ENCODE results near the gene KAT6B.

KAT6B gene

GRCh38 chr10:75011221-75011620 lies 184.8 kb downstream of the KAT6B start:
- no peak for DNase-seq (ENCODE audit: low read depth)
- H3K4me3 ChIP-seq (ENCODE audit: low read length): no peak overlapping the region
- TF ChIP-seq CTCF (conservative IDR thresholded peaks at IDR 0.05; ENCODE audit: low read length): no peak

GRCh38 chr10:75012471-75012870 lies 186.1 kb downstream of the KAT6B start:
- TF ChIP-seq CTCF (conservative IDR thresholded peaks at IDR 0.05; ENCODE audit: low read length): no peak
- H3K4me3 ChIP-seq (ENCODE audit: low read length): no peak overlapping the region
- no peak for DNase-seq (ENCODE audit: low read depth)

- no peak for DNase-seq (ENCODE audit: low read depth)
- H3K4me3 ChIP-seq (ENCODE audit: low read length): no peak overlapping the region
- TF ChIP-seq CTCF (conservative IDR thresholded peaks at IDR 0.05; ENCODE audit: low read length): no peak
Measured at GRCh38 chr10:75013007-75013406, 186.6 kb downstream of the KAT6B start.

GRCh38 chr10:75013522-75013921 lies 187.1 kb downstream of the KAT6B start:
- TF ChIP-seq CTCF (conservative IDR thresholded peaks at IDR 0.05; ENCODE audit: low read length): no peak
- no peak for DNase-seq (ENCODE audit: low read depth)
- no peak overlapping the region for H3K4me3 ChIP-seq (ENCODE audit: low read length)

GRCh38 chr10:75014516-75015230 lies 188.3 kb downstream of the KAT6B start:
- no peak for TF ChIP-seq CTCF (conservative IDR thresholded peaks at IDR 0.05; ENCODE audit: low read length)
- DNase-seq (ENCODE audit: low read depth): no peak
- no peak overlapping the region for H3K4me3 ChIP-seq (ENCODE audit: low read length)

GRCh38 chr10:75015442-75015841 lies 189.0 kb downstream of the KAT6B start:
- no peak for DNase-seq (ENCODE audit: low read depth)

More at GRCh38 chr10:75015442-75015841, 189.0 kb downstream of the KAT6B start:
- no peak overlapping the region for H3K4me3 ChIP-seq (ENCODE audit: low read length)
- TF ChIP-seq CTCF (conservative IDR thresholded peaks at IDR 0.05; ENCODE audit: low read length): no peak

Measured in AG10803 (cell line).